NOMO-1 treated with dmso at 0.1 percent for 144 hours (cell line): ENCODE results near the gene SYK.

Source experiments
- DNase-seq: peaks from one replicate; lab custom pipeline; 2025; ENCODE audit not compliant: unreplicated experiment; lab: John Stamatoyannopoulos, UW

SYK gene

DNA sequence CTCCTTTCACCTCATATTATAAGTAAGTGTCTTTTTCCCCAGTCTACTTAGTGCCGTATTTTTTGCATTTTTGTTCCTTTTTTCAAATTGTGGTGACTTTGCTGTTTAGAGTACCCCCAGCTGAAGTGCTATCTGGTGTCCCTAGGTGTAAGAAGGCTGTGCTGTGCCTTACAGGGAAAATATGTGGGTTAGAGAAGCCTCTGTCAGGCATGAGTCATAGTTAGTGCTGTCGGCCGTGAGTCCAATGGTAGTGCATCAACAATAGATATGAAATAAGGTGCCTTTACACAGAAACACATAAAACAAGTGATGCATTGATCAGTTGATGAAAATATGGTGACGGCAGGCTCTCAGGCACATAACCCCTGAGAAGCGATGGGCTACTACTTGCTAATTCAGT, 20.1 kb downstream of the SYK start:
- DNase-seq: no peak

DNA sequence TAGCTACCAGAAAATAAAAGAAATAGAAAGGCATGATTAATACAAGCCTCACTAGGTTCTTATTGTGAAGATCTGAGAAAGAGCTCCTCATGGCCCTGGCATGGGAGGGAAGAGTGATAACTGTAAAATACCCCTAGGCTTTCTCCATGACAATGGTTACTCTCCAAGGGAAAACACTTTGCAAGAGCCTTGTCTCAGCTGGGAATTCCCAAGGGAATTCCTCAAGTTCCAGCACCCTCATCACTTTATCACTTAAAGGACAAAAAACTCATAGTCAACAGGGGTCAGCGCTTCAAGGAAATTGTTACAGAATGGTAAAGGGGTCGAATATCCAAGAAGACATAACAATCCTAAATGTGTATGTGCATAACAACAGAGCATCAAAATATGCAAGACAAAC, 21.2 kb downstream of the SYK start:
- DNase-seq: no peak

DNA sequence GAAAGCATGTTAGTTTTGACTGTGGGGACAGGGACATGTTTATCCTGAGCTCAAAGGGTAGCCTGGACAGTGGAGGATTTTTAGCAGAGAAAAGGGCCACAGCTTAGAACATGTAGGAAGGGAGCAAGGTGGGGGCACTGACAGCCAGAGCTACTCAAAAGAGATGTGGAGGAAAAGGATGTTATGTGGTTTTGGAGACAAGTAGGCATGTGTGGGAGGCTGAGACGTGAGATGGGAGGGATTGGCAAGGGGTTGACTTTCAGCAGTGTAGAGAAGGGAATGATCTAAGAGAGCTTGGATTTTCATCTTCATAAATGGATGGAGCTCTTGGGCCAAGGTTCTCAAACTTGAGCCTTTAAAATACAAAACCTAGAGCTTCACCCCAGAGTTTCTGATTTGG, 24.0 kb downstream of the SYK start:
- DNase-seq: no peak

DNA sequence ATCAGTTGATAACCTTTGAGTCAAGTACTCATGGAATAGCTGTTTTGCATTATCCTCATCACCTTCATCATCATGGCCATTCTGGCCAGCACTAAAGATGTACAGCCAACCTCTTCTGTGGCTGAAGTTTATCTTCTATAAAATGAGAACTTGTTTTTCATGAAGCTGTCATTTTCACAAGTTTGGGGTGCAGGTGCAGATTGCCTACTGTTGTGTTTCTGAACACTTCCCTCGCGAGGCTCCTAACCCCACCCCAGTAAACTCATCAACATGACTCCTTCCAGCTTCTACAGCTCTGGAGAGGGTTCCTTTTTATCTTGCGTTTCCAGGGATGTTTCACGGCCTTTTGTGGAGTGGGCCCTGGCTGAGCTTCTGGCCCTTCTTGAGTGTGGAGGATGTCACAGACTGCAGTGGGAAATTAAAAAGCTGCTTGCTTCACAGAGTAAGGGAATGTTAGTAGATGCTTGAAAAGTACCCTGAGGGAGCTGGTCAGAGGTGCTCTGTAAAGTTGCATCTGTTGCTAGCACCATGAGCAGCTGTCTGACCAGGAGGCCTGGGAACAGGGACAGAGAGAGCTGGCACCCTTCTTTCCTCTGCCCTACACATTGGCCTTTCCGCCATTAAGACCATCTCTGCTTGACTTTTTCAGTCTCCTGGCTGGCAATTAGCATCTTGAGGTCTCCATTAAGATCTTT, 24.9 kb downstream of the SYK start:
- DNase-seq: no peak

DNA sequence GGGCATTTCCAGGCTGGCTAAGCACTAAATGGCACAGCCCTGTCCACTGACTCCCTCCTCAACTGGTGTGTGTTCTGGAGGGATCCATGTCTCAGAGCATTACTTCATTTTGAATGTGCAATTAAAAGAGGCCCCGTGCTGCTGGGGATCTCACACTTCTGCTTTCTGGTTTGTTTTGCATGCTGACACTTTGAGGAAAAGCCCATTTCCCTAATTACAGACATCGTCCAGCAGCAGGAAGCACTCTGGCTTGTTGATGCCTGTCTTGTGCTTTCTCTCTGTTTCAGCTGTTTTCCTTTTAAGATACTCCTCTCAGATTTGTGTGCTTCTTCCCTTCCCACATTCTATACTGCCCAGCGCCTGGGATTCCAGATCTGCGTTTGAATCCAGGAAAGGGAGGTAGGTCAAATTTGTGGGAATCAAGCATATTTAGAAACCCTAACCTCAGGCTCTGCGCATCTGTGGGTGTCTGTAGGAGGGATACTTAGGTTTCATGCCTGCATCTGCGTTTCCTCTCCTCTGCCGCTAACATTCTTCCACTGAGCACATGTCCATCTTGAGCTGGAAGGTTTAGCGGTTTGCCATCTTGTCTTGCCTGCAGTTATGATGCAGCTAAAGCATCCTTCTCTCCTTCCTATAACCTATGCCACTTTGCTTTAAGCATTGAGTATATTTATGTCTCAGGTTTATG, 25.7 kb downstream of the SYK start:
- DNase-seq: peak; percentile 61

DNA sequence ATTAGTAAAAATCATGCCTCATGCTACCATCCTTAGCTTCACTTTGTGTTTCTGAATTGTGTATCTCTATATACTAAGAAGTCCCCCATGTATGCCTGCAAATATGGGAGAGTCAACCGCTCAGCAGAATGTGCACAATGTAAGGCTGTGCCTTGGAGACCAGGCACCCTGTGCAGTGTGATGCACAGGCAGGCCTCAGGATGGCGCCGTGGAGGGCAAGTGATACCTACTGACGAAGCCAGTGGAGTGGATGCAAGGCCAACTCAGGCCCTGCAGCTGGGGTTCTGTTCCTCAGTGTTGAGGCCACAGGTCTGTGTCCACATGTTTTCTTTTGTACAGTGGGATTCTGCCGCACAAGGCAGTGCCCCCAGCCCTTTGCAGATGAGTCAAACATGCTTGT, 28.4 kb downstream of the SYK start:
- DNase-seq: no peak

DNA sequence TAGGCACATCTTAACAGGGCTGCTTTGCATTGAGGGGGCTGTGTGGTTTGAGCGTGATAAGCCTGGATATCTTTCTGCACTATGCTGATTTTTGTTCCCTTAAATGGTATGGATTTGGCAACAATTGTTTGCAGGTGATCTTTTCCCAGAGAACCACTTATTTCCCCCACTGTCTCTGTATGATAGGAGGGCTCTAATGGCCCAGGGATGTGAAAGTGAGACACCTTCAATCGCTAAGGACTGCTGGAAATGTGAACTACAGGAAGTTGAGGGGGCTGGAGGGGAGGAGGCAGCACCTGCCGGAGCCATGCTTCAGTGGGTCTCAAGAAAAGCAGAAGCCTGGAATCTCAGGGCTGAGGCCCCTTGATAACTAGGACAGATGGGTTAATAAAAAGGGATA, 29.4 kb downstream of the SYK start:
- DNase-seq: no peak

DNA sequence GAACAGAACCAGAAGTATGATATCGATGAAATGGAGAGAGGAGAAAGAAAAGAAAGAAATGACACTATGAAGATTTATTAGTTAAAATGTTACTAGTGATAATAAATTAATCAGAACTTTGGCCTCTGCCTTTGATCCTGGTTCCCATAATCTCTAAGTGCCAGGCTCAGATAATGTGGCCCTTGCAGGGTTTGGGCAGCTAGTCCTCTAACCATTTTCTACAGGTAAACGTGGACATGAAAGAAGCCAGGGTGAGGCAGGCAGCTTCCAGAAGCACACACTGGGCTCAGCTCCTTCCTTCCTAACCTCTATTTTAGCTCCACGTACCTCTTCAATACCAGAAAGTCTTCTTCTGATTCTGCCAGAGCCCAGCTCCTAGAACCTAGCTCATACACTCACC, 30.6 kb downstream of the SYK start:
- no peak for DNase-seq

DNA sequence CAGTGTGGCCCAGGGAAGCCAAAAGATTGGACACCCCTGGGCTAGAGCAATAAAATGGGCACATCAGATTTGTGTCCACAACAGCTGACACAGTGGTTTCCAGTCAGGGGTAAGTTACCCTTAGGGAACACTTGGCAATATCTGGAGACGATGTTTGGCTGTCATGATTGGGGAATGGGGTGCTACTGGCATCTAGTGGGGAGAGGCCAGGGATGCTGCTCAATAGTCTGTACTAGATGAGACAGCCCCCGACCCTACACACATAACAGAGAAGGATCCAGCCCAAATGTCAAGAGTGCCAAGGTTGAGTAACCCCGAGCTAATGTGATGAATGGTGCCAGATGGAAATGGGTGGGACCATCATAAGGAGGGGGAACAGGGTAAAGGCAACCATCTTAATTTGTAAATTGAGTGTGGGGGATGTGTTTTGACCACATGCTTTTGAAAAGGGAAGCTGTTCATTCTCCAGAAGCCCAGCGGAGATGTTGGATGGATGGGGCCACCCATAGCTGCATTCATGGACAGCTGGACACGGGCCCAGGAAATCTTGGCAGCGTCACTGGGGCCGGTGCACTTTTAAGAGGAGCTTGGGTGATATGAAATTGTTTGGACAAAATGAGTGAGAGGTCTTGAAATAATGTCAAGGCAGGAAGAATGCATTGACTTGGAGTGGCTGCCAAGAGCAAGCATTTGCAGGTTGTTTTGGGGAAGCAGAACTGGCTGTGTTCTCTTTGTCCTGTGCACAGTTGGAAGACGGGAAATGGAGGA, 33.4 kb downstream of the SYK start:
- no peak for DNase-seq

DNA sequence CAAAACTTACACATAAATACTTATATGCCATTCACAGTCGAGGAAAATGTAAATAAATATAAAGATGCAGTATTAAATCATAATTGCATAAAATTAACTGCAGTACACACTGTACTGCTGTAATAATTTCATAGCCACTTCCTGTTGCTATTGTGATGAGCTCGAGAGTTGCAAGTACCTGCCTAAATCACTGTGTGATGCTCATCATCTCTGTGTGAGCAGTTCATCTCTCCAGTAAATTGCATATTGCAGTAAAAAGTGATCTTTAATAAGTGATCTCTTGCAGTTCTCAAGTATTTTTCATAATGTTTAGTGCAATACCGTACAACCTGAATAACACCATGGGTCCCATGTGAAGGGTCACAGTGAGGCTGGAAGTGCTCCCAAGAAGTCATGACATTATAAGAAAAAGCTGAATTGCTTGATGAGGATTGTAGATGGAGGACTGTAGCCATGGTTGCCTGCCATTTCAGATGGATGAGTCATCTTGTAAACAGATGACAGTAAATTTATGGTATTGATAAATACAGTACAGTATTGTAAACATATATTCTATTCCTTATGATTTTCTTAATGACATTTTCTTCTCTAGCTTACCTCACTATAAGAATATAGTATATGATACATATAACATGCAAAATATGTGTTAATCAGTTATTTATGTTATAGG, 34.9 kb downstream of the SYK start:
- DNase-seq: no peak

DNA sequence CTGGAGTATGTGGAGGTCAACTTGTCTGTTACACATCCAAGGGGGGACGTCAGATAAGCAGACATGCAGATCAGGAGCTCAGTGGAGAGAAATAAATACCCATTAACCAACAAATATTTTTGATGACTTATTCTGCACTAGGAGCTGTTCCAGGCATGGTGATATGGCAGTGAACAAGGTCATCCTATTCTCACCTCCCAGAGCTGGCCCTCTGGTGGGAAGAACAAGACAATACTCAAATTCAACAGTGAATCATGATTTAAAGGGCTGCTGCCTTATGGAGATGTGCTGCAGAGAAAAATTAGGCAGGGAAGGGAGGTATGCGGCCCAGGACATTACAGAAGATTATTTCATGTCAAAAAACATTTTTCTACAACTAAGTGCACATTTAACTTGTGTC, 36.5 kb downstream of the SYK start:
- DNase-seq: no peak

DNA sequence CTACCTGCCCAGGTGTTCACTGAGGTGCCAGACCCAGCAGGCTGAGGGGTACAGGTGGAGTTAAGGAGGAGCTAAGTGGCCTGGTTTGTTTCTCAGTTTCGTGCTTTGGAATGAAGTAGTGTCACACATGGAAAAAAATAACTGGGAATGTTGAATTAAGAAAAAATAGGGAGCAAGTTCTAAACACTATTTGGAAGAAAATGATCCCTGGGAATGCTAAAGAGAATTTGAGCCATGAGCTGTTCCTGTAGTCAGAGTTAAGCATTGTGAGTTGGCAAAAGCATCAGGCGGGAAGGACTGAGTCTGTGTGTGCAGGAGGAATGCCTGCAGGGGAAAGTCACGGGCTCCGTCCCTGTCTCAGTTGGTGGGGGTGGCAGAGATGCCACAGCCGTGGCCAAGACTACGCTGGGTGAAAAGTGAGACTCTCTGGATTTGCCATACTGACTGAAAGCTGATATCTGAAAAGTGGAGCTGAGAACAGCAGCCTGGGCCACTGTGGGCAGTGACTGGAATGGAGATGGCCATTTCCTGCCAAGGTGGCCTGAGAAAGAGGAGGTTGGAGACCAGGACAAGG, 37.0 kb downstream of the SYK start:
- DNase-seq: no peak

DNA sequence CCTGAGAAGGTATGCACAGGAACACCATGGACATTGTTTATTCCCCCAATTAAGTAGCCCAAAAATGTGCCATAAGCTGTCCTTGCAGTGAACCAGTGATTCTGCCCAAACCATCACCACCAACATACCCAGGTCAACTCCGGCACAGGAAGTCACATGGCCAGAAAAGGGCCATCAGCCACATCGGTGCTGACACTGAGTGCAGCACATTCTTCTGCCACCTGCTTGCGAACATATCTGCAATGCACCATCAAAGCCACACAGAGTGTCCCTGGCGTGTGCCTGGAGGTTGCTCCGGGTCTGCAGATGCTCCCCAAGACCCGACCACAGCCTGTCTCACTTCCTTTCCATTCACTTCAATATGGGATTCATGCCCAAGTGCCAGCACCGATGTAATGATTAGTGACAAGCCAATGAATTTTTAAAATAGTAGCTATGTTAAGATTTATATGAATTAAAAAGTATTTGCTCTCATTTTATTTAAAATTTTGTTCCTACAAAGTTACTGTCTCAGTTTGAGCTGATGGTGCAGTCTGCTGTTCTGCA, 37.6 kb downstream of the SYK start:
- DNase-seq: no peak

DNA sequence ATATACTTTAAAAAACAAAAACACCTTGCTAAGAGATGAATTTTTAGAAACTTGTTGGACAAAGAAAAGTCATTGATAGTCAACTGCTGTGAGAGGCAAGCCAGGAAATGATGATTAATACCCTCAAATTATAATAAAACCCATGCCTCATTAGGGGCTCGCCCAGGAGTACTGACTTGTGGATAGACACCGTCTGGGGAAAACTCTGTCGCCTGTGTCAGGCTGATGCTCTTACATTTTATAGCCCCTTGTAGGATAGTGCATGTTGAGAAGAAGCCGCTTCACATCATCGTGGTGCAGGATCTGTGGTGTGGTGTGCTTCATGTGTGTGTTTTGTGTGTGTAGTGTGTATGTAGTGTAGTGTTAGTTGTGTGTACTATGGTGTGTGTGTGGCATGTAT, 39.1 kb downstream of the SYK start:
- no peak for DNase-seq

DNA sequence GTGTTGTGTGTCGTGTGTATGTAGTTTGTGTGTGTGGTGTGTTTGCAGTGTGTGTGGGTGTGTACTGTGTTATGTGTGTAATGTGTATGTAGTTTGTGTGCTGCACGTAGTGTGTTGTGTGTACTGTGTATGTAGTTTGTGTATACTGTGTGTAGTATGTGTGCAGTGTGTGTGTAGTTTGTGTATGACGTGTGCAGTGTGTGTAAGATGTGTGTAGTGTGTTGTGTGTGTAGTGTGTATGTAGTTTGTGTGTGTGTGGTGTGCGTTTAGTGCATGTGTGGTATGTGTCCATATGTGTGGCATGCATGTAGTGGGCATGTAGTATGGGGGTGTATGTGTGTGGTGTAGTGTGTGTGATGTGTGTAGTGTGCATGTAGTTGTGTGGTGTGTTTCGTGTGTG, 39.6 kb downstream of the SYK start:
- no peak for DNase-seq

DNA sequence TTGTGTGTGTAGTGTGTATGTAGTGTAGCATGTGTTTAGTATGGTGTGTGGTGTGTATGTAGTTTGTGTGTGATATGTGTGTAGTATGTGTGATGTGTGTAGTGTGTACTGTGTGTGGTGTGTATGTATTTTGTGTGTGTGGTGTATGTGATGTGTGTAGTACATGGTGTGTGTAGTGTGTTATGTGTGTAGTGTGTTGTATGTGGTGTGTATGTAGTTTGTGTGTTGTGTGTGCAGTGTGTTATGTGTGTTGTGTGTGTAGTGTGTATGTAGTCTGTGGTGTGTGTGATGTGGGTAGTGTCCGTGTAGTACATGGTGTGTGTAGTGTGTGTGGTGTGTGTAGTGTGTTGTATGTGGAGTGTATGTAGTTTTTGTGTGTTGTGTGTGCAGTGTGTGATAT, 40.0 kb downstream of the SYK start:
- DNase-seq: no peak

DNA sequence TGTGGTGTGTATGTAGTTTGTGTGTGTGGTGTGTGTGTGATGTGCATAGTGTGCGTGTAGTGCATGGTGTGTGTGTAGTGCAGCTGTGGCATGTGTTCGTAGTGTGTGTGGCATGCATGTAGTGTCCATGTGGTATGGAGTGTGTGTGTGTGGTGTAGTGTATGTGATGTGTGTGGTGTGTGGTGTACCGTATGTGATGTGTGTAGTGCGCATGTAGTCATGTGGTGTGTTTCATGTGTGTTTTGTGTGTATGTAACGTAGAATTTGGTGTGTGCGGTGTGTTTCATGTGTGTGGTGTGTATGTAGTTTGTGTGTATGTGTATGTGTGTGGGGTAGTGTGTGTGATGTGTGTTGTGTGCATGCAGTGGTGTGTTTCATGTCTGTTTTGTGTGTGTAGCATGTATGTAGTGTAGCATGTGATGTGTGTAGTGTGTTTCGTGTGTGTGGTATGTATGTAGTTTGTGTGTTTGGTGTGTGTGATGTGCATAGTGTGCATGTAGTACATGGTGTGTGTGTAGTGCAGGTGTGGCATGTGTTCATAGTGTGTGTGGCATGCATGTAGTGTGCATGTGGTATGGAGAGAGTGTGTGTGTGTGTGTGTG, 40.7 kb downstream of the SYK start:
- no peak for DNase-seq

DNA sequence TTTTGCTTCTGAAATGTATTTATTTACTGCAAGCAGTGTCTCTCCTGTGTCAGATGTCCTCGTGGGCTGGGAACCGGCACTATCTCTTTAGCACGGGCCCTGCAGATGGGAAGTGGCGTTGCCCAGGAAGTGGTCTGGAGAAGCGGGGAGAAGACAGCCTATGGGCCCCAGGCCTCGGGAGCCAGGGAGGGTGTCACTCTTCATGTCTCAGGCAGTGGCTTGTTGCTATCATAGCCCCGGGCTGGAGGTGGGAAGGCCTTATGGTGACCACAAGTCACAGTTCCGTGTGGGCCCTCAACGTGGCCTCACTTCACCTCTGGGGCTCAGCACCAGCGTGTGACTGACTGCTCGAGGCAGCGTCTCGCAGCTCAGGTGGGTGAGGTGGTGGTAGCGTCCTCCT, 41.4 kb downstream of the SYK start:
- DNase-seq: no peak

DNA sequence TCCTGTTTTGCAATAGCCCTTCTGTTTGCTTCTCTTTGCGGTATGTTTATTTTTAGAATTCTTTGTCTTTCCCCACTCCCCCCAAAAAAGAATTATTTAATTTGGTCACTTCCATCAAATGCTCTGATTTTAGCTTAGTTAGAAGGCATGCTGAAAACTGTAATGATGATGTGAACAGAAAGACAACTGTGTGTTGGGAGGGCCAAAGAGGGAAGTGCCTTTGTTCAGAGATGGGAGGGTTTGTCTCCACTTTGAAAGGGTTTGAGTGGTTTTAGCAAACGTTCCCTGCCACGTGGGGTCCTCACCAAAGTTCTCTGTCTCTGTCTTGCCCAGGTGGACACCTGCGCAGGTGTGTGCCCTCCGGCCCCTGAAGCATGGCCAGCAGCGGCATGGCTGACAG, 41.9 kb downstream of the SYK start:
- DNase-seq: no peak

DNA sequence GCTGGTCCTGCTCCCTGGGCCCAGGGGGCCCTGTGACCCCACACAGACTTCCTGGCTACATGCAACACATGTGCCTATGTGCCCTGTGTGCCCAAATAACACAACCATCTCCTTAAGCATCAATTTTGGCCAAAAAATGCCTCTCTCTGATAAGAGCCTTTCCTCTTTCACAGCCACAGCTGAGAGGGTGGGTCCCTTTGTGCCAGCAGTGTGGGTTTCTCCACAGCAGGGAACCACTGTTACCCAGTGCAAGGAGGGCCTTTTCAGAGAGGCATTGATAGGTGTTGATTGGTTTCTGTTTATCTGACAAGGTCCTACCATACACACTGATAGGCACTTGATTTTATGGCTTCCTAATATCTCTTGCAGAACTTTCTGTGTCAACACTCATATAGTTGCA, 42.7 kb downstream of the SYK start:
- DNase-seq: no peak
